Choroid plexus epithelial cell (primary cell): ENCODE data around the gene SDF4.

Experiments
- DNase-seq: peaks from one replicate; pipeline ENCODE4 v3.0.0-alpha.2; 2010; ENCODE audit warnings: low read depth
- H3K4me3 ChIP-seq: 2 replicates; pipeline ENCODE4 v1.5.1; 2011; ENCODE audit warnings: low read depth, mild to moderate bottlenecking, control low read depth, low read length, moderate library complexity
- CTCF ChIP-seq: conservative IDR thresholded peaks from 2 replicates; pipeline ENCODE4 v1.5.1; 2011; ENCODE audit warnings: low read depth, mild to moderate bottlenecking, control low read depth, inconsistent platforms, low read length, moderate library complexity

The SDF4 gene

GRCh38 chr1:1170215-1171091, 61.3 kb downstream of the SDF4 start:
- no peak for TF ChIP-seq CTCF

GRCh38 chr1:1169429-1170214, 62.2 kb downstream of the SDF4 start:
- H3K4me3 ChIP-seq = no peak overlapping the region
- TF ChIP-seq CTCF = no peak
- no peak for DNase-seq

More at GRCh38 chr1:1170215-1171091, 61.3 kb downstream of the SDF4 start:
- DNase-seq = peak; percentile 8
- H3K4me3 ChIP-seq = no peak overlapping the region

- DNase-seq = no peak
- TF ChIP-seq CTCF = no peak
- H3K4me3 ChIP-seq = no peak overlapping the region
These were observed 63.1 kb downstream of the SDF4 start for GRCh38 chr1:1168451-1169411.

GRCh38 chr1:1167841-1168450, 63.9 kb downstream of the SDF4 start:
- no peak overlapping the region for H3K4me3 ChIP-seq
- DNase-seq = no peak
- TF ChIP-seq CTCF = no peak

GRCh38 chr1:1167398-1167821, 64.4 kb downstream of the SDF4 start:
- TF ChIP-seq CTCF = no peak
- H3K4me3 ChIP-seq = no peak overlapping the region
- no peak for DNase-seq
